Measurements from ENCODE around the gene RNF31. TPM values are rescaled to one million over a fixed set of nuclear protein-coding genes. Genes with fewer than 3 reads are reported as not detected.

The RNF31 gene
- total and polyA plus RNA-seq, 7 donors, result 13.6 to 57.8 (median 31.9) TPM

DNA sequence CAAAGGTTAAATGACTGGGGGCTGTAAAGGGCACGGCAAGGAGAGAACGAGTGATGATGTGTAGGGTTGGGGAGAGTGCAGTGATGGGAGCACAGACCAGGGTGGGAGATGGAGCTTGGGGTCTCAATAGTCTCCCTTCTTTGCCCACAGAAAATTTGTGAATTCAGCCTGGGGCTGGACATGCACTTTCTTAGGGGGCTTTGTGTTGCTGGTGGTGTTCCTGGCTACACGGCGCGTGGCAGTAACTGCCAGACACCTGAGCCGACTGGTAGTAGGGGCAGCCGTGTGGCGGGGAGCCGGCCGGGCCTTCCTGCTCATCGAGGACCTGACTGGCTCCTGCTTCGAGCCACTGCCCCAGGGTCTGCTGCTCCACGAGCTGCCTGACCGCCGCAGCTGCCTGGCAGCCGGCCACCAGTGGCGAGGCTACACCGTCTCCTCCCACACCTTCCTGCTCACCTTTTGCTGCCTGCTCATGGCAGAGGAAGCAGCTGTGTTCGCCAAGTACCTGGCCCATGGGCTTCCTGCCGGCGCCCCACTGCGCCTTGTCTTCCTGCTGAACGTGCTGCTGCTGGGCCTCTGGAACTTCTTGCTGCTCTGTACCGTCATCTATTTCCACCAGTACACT is 15.1 kb upstream of the RNF31 start:
- Histone ChIP-seq H3K36me3 (no peaks in the 10 kb centered on the region), H3K4me1 (peaks cover 0 to 17% (median 12%) of the 10 kb centered on the region in 4 donors), H3K9me3 (no peaks in the 10 kb centered on the region), H3K27ac (peak overlapping the region in 1 of 4 donors; percentile 25), H3K4me3 (no peak overlapping the region), H3K27me3 (no peaks in the 10 kb centered on the region)
- DNase-seq, result no peak
- intact Hi-C loops (cut with DNase I), result no loop called here
- WGBS, 2 donors, result 49 to 79% methylated on average over 24 of the region's 24 CpGs
- no peak for TF ChIP-seq POLR2AphosphoS5 (IDR thresholded peaks at IDR 0.05)
- no peak for TF ChIP-seq POLR2A (IDR thresholded peaks at IDR 0.05)
- TF ChIP-seq, protein P1, sequence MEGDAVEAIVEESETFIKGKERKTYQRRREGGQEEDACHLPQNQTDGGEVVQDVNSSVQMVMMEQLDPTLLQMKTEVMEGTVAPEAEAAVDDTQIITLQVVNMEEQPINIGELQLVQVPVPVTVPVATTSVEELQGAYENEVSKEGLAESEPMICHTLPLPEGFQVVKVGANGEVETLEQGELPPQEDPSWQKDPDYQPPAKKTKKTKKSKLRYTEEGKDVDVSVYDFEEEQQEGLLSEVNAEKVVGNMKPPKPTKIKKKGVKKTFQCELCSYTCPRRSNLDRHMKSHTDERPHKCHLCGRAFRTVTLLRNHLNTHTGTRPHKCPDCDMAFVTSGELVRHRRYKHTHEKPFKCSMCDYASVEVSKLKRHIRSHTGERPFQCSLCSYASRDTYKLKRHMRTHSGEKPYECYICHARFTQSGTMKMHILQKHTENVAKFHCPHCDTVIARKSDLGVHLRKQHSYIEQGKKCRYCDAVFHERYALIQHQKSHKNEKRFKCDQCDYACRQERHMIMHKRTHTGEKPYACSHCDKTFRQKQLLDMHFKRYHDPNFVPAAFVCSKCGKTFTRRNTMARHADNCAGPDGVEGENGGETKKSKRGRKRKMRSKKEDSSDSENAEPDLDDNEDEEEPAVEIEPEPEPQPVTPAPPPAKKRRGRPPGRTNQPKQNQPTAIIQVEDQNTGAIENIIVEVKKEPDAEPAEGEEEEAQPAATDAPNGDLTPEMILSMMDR (IDR thresholded peaks at IDR 0.05), result no peak
- no peak for TF ChIP-seq EP300 (IDR thresholded peaks at IDR 0.05)

DNA sequence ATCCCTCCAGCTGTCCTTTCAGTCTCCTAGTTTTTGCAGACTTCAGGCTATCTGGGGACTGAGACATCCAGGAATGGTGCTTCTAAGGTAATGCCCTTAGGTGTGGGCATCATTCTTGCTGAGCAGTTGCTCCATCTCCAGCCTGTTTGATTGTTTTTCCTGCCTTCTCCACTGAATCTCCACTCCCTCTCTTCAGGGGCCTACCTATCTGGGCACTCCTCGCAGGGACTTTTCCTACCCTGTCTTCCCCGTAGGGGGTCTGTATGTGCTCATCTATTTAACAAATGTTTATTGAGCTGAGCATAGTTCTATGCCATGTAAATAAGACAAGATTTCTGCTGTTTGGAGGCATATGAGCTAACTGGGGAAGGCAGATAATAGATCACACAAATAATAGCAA is 14.3 kb upstream of the RNF31 start:
- intact Hi-C loops (cut with DNase I), result no loop called here
- 94% methylated on average over 2 of the region's 2 CpGs for WGBS, 2 donors

DNA sequence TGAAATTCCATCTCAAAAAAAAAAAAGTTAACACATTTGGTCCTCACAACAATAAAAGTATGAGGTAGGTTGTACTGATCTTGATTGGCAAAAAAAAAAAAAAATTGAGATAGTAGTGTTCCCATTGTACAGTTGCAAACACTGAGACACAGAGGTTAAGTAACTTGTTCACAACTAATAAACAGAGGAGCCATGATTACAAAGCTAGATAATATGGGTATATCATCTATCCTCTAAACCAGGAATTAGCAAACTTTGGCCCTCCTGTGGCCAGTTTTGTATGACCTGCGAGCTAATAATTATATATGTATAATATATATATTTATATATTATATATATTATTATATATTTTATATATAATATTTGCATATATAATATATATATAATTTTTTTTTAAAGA is 13.6 kb upstream of the RNF31 start:
- Histone ChIP-seq H3K4me1 (peaks cover 0 to 25% (median 20%) of the 10 kb centered on the region in 4 donors), H3K9me3 (no peaks in the 10 kb centered on the region), H3K27me3 (no peaks in the 10 kb centered on the region), H3K36me3 (peaks cover 8 to 14% (median 11%) of the 10 kb centered on the region in 4 donors), H3K4me3 (no peak overlapping the region), H3K27ac (no peak overlapping the region)
- 91 to 96% methylated on average over 1 of the region's 1 CpG for WGBS, 2 donors
- DNase-seq, result no peak
- TF ChIP-seq POLR2AphosphoS5 (IDR thresholded peaks at IDR 0.05), result no peak
- intact Hi-C loops (cut with DNase I), result no loop called here

More for the DNA sequence above, 14.3 kb upstream of the RNF31 start:
- Histone ChIP-seq H3K4me1 (peaks cover 0 to 21% (median 19%) of the 10 kb centered on the region in 4 donors), H3K27me3 (no peaks in the 10 kb centered on the region), H3K36me3 (peaks cover under 1 to 6% (median 4%) of the 10 kb centered on the region in 4 donors), H3K27ac (no peak overlapping the region), H3K4me3 (no peak overlapping the region), H3K9me3 (no peaks in the 10 kb centered on the region)
- TF ChIP-seq, protein P1 (IDR thresholded peaks at IDR 0.05), result no peak
- TF ChIP-seq POLR2A (IDR thresholded peaks at IDR 0.05) (no peak), EP300 (IDR thresholded peaks at IDR 0.05) (no peak), POLR2AphosphoS5 (IDR thresholded peaks at IDR 0.05) (no peak)
- no peak for DNase-seq

DNA sequence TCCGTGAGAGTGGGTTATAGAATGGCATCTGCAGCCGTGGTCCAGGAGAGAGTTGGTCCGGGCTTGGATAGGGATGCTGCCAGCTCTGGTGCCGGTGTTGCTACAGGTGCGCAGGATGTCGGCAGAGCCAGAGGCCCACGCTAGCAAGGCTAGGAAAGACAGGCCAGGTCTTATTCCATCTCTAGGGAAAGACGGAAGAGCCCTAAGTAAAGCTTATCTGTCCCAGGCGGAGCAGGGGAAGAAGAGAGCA is 11.8 kb upstream of the RNF31 start:
- Histone ChIP-seq H3K27ac (peak overlapping the region; percentile 93 to 95 (median 94)), H3K9me3 (no peaks in the 10 kb centered on the region), H3K4me1 (peaks cover 0 to 41% (median 32%) of the 10 kb centered on the region in 4 donors), H3K36me3 (peaks cover 14 to 24% (median 17%) of the 10 kb centered on the region in 4 donors), H3K27me3 (no peaks in the 10 kb centered on the region), H3K4me3 (peak overlapping the region; percentile 85 to 99 (median 96))
- WGBS, 2 donors, result 3 to 8% methylated on average over 9 of the region's 9 CpGs
- intact Hi-C loops (cut with DNase I), result loop anchor here (5.0 kb wide), 1 partner anchor 578 kb away; the partner anchor contains the start of gene THTPA
- DNase-seq, result no peak
- no peak for TF ChIP-seq POLR2A (IDR thresholded peaks at IDR 0.05)
- TF ChIP-seq, protein P1 (IDR thresholded peaks at IDR 0.05), result no peak
- TF ChIP-seq EP300 (IDR thresholded peaks at IDR 0.05), result no peak
- no peak for TF ChIP-seq POLR2AphosphoS5 (IDR thresholded peaks at IDR 0.05)

DNA sequence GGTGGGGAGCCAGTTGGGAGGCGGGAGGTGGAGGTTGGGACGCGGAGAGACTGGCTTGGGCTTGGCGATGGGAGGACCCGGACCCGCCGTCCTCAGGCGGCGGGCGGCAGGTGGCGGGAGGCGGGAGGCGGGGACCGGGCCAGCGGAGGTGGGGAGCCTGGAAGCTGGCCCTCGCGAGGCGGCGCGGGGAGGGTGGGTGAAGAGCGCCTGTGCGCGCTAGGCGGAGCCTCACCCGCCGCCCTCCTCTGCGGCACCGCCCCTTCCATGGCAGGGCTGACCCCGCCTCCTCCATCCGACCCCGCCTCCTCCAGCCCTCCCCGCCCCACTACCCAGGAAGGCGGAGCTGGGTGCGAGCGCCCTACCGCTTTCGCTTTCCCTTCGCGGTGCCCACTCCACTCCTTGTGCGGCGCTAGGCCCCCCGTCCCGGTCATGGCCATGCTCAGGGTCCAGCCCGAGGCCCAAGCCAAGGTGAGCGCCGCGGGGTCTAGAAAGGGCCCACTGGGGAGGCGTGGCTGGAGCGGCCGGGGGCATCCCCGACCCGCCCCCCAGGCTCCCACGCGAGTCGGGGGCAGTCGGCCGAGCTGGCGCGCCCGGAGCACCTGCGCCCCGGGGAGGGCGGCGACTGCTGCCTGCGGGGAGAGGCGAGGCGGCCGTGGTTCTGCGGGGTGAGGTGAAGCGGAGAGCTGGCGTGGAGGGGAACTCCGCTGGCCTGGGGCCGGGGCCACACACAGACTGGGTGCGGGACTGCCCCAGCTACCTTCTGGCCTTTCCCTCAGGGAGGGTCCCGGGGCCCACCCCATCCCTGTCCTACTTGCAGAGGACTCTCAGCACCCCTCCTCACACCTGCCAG is 11.2 kb upstream of the RNF31 start, which contains the start of gene PSME1:
TSS of gene PSME1 (plus strand) at position 361 of the 850 bp plus-strand sequence. CDS start at position 430, 69 bp downstream.
- peak within 1 kb of the TSS; percentile 93 to 95 (median 94) for H3K27ac ChIP-seq
- peaks cover 0 to 44% (median 36%) of the 10 kb centered on the region in 4 donors for H3K4me1 ChIP-seq
- H3K36me3 ChIP-seq, result peaks cover 14 to 24% (median 17%) of the 10 kb centered on the region in 4 donors
- 0 to 1% methylated on average over 73 to 75 of the region's 75 CpGs for WGBS, 2 donors
- peak within 1 kb of the TSS; percentile 85 to 99 (median 96) for H3K4me3 ChIP-seq
- DNase-seq, result peak; percentile 97
- no peaks in the 10 kb centered on the region for H3K9me3 ChIP-seq
- TF ChIP-seq POLR2A (IDR thresholded peaks at IDR 0.05) (peak in 1 of 2 donors; percentile 62), POLR2AphosphoS5 (IDR thresholded peaks at IDR 0.05) (peak; percentile 79 to 90 (median 86)), EP300 (IDR thresholded peaks at IDR 0.05) (peak in 1 of 4 donors; percentile 3)
- TF ChIP-seq, protein P1 (IDR thresholded peaks at IDR 0.05), result no peak
- intact Hi-C loops (cut with DNase I), result loop anchor here (2.0 to 5.0 kb wide), 2 partner anchors 21 to 579 kb away; partner anchors contain the start of genes DCAF11, NRL and THTPA
- H3K27me3 ChIP-seq, result no peaks in the 10 kb centered on the region

Measured in sigmoid colon (tissue), 7 donors.